ENCODE measurements around the gene TRIM52. TPM values are rescaled to one million over a fixed set of nuclear protein-coding genes. Genes with fewer than 3 reads are reported as not detected.
"Not testable (repeated sequence)": the region's sequence is repeated elsewhere in the genome, so short reads cannot be mapped to it uniquely, and the experiment has no call there.

The TRIM52 gene
- total and polyA plus RNA-seq, 2 of the 13 experiments (the other 11 are each of a cell fraction or from before 2014, with no cell fraction given) = 7.2 to 11.6 TPM

- H3K9me3 ChIP-seq (ENCODE audit: low read length); in situ Hi-C loops (cut with HindIII; ENCODE audit: extremely low pct_ligation_motif_present, low pct_unique_long_range_greater_than_20kb); POLR2A ChIA-PET; FAIRE-seq; intact Hi-C loops (cut with micrococcal nuclease; ENCODE audit: unreplicated experiment); H2AFZ ChIP-seq (ENCODE audit: low read length); ATAC-seq; H3K27me3 ChIP-seq (ENCODE audit: control insufficient read depth in 1 of 2, insufficient read depth in 2 of 2, low read length in 2 of 2); H3K27ac ChIP-seq (ENCODE audit: extremely low read length, insufficient read depth, low read length); CTCF ChIA-PET (ENCODE audit: low intra/inter-chr PET ratio, low total read pairs); H4K20me1 ChIP-seq (ENCODE audit: insufficient read depth, low read length); BruUV-seq (replicated peaks); H3K36me3 ChIP-seq (replicated peaks in 1 of 2; ENCODE audit: control insufficient read depth in 1 of 2, insufficient read depth in 2 of 2, low read length in 2 of 2); H3K79me2 ChIP-seq (ENCODE audit: insufficient read depth, low read length); H3K9ac ChIP-seq (ENCODE audit: insufficient read depth, low read depth, low read length); DNase-seq (ENCODE audit: low spot score): not testable (repeated sequence)
- Histone ChIP-seq H3K4me2 (ENCODE audit: low read depth, low read length) (peak overlapping the region; percentile 38), H3K4me1 (ENCODE audit: insufficient read depth, low read length) (peaks cover 15% of the 10 kb centered on the region), H3K4me3 (replicated peaks in 1 of 3; ENCODE audit: insufficient read depth in 1 of 3, low read depth in 2 of 3, low read length in 3 of 3) (peak overlapping the region in 1 of 3 experiments; percentile 3; a peak in 1 of 6 replicates)
- 52% methylated on average over 12 of the region's 12 CpGs for WGBS (ENCODE audit: low lambda C conversion rate)
Measured at GRCh38 chr5:181267907-181268306, 7.0 kb upstream of the TRIM52 start.

- H4K20me1 ChIP-seq (ENCODE audit: insufficient read depth, low read length); H3K9ac ChIP-seq (ENCODE audit: insufficient read depth, low read depth, low read length); POLR2A ChIA-PET; intact Hi-C loops (cut with micrococcal nuclease; ENCODE audit: unreplicated experiment); H3K4me3 ChIP-seq (replicated peaks in 1 of 3; ENCODE audit: insufficient read depth in 1 of 3, low read depth in 2 of 3, low read length in 3 of 3); H3K27me3 ChIP-seq (ENCODE audit: control insufficient read depth in 1 of 2, insufficient read depth in 2 of 2, low read length in 2 of 2); DNase-seq (ENCODE audit: low spot score); ATAC-seq; CTCF ChIA-PET (ENCODE audit: low intra/inter-chr PET ratio, low total read pairs); BruUV-seq (replicated peaks); FAIRE-seq; H3K79me2 ChIP-seq (ENCODE audit: insufficient read depth, low read length); H3K36me3 ChIP-seq (replicated peaks in 1 of 2; ENCODE audit: control insufficient read depth in 1 of 2, insufficient read depth in 2 of 2, low read length in 2 of 2); H2AFZ ChIP-seq (ENCODE audit: low read length); H3K9me3 ChIP-seq (ENCODE audit: low read length); in situ Hi-C loops (cut with HindIII; ENCODE audit: extremely low pct_ligation_motif_present, low pct_unique_long_range_greater_than_20kb); H3K27ac ChIP-seq (ENCODE audit: extremely low read length, insufficient read depth, low read length): not testable (repeated sequence)
- Histone ChIP-seq H3K4me1 (ENCODE audit: insufficient read depth, low read length) (peaks cover 20% of the 10 kb centered on the region), H3K4me2 (ENCODE audit: low read depth, low read length) (peak overlapping the region; percentile 38; the same call in 1 of the 2 replicates)
- peak; percentile 20; the same call in 1 of the 2 replicates for TF ChIP-seq STAG1 (CRISPR knock-in tag; IDR thresholded peaks at IDR 0.05)
- 0 out of 2 replicates have a peak, but pooled peaks have one; percentile 19 for TF ChIP-seq ARID5B (CRISPR knock-in tag; IDR thresholded peaks at IDR 0.05)
- peak; percentile 51; the same call in 1 of the 2 replicates for TF ChIP-seq ZNF652 (CRISPR knock-in tag; IDR thresholded peaks at IDR 0.05; ENCODE audit: borderline replicate concordance, low read depth)
- TF ChIP-seq CTCF (CRISPR knock-in tag; IDR thresholded peaks at IDR 0.05) = peak; percentile 37
- WGBS (ENCODE audit: low lambda C conversion rate) = 21% methylated on average over 8 of the region's 8 CpGs
Measured at GRCh38 chr5:181267291-181267904, 6.5 kb upstream of the TRIM52 start.

All from HepG2 (cell line).